Naive thymus-derived CD4-positive, alpha-beta T cell (primary cell): Measurements from ENCODE around the gene B4GALT3. TPM values are rescaled to one million over a fixed set of nuclear protein-coding genes. Genes with fewer than 3 reads are reported as not detected.
"Not testable (repeated sequence)": the region's sequence is repeated elsewhere in the genome, so short reads cannot be mapped to it uniquely, and the experiment has no call there.

Source experiments
- ATAC-seq: fragments of 150-1000 bp; cut with Tn5 transposase; 2 replicates; pipeline ENCODE4 v1.10.0; 2021; ENCODE audit warnings: mild to moderate bottlenecking, moderate library complexity
- CTCF ChIA-PET: fragments of 350-600 bp; sonication (Branson Sonifier 250); formaldehyde crosslinking; loops from one replicate; lab custom pipeline; 2021; ENCODE audit warnings: antibody characterized with exemption; lab: Charles Lee
- POLR2A ChIA-PET: fragments of 350-600 bp; sonication (Branson Sonifier 250); formaldehyde crosslinking; loops from one replicate; lab custom pipeline; 2021; ENCODE audit warnings: antibody characterized with exemption, inconsistent platforms; lab: Charles Lee
- DNase-seq, 9 donors: peaks; one replicate each; pipeline versions ENCODE4 v3.0.0 to v3.0.0-alpha.2; 2020 to 2022; ENCODE audit warnings: mixed read lengths in 1 of 9
- H3K27ac ChIP-seq: one replicate; pipeline ENCODE4 v1.7.0; 2013; ENCODE audit warnings: mild to moderate bottlenecking, low read depth, low read length, moderate library complexity
- H3K27me3 ChIP-seq, 2 donors: one replicate each; pipeline ENCODE4 v1.7.0; 2013; ENCODE audit warnings: low read length in 2 of 2, mild to moderate bottlenecking in 2 of 2, moderate library complexity in 2 of 2; ENCODE audit not compliant: control insufficient read depth in 2 of 2, insufficient read depth in 2 of 2
- H3K36me3 ChIP-seq, 3 experiments: 1 replicate in 2 of 3; 2 replicates in 1 of 3; pipeline ENCODE4 v1.7.0; 2013; ENCODE audit warnings: low read length in 3 of 3, mild to moderate bottlenecking in 3 of 3, moderate library complexity in 1 of 3; ENCODE audit not compliant: insufficient read depth in 3 of 3, control insufficient read depth in 2 of 3
- H3K4me1 ChIP-seq, 2 donors: one replicate each; pipeline ENCODE4 v1.7.0; 2013; ENCODE audit warnings: low read length in 2 of 2, mild to moderate bottlenecking in 2 of 2, moderate library complexity in 1 of 2; ENCODE audit not compliant: control insufficient read depth in 2 of 2, insufficient read depth in 2 of 2
- H3K4me3 ChIP-seq: 2 replicates; pipeline ENCODE4 v1.7.0; 2013; ENCODE audit warnings: mild to moderate bottlenecking, low read length
- H3K9me3 ChIP-seq, 3 experiments: 1 replicate in 2 of 3; 2 replicates in 1 of 3; pipeline ENCODE4 v1.7.0; 2013; ENCODE audit warnings: low read length in 3 of 3; ENCODE audit not compliant: control insufficient read depth in 2 of 3
- H3K27ac Mint-ChIP-seq, 9 donors: one replicate each; pipeline ENCODE4 v1.8.0; 2020 to 2022; ENCODE audit warnings: mixed read lengths in 9 of 9, mild to moderate bottlenecking in 8 of 9, moderate library complexity in 5 of 9, inconsistent platforms in 2 of 9
- H3K27me3 Mint-ChIP-seq, 5 donors: one replicate each; pipeline ENCODE4 v1.8.0; 2021 to 2022; ENCODE audit warnings: mixed read lengths in 5 of 5, mild to moderate bottlenecking in 1 of 5
- H3K36me3 Mint-ChIP-seq, 5 donors: one replicate each; pipeline ENCODE4 v1.8.0; 2020 to 2022; ENCODE audit warnings: mixed read lengths in 5 of 5, mild to moderate bottlenecking in 3 of 5, inconsistent platforms in 1 of 5
- H3K4me1 Mint-ChIP-seq, 7 donors: one replicate each; pipeline ENCODE4 v1.8.0; 2020 to 2022; ENCODE audit warnings: mixed read lengths in 7 of 7, mild to moderate bottlenecking in 3 of 7, inconsistent platforms in 1 of 7
- H3K4me3 Mint-ChIP-seq, 10 donors: one replicate each; pipeline ENCODE4 v1.8.0; 2020 to 2022; ENCODE audit warnings: mild to moderate bottlenecking in 10 of 10, mixed read lengths in 10 of 10, moderate library complexity in 6 of 10, inconsistent platforms in 2 of 10
- H3K9me3 Mint-ChIP-seq, 11 donors: one replicate each; pipeline ENCODE4 v1.8.0; 2020 to 2022; ENCODE audit warnings: mixed read lengths in 11 of 11, mild to moderate bottlenecking in 4 of 11, inconsistent platforms in 1 of 11, moderate library complexity in 1 of 11
- intact Hi-C, 2 donors: fragments of 100-400 bp; cut with micrococcal nuclease; formaldehyde crosslinking; loops; one replicate each; pipeline ENCODE4 v1.15.1; 2023
- polyA plus RNA-seq, 2 donors: library from polyadenylated mRNA; unstranded; fragments of 300-500 nt; fragmentation: Illumina TruSeq; gene quantifications; one replicate each; pipeline ENCODE4 v1.2.3, GENCODE V29; 2021
- total RNA-seq, 6 experiments: library from RNA in 5 of 6; stranded (reverse) in 5 of 6; gene quantifications; 1 replicate in 5 of 6; 2 replicates in 1 of 6; pipeline ENCODE4 v1.2.3 and lab custom pipeline; 2021 to 2026

B4GALT3 gene
- total and polyA plus RNA-seq, 7 experiments from 2014 or later: 36.2 to 83.7 (median 52.5) TPM

GRCh38 chr1:161224695-161225087 is 47.4 kb upstream of the B4GALT3 start:
- POLR2A ChIA-PET: interaction anchor here (0.8 to 16.8 kb wide), 3 partner anchors 9 to 89 kb away, joined by 3 to 508 read pairs (median 20); partner anchors contain the start of genes ADAMTS4, NDUFS2 and SDHC
- not testable (repeated sequence) for H3K9me3 Mint-ChIP-seq, ATAC-seq, DNase-seq, H3K9me3 ChIP-seq, H3K4me3 Mint-ChIP-seq, H3K27me3 ChIP-seq, H3K27me3 Mint-ChIP-seq, H3K4me3 ChIP-seq, H3K27ac ChIP-seq
- Histone ChIP-seq H3K4me1 (peaks cover 8 to 35% of the 10 kb centered on the region in 2 donors), H3K36me3 (peaks cover 0 to 16% (median 0%) of the 10 kb centered on the region in 3 experiments)
- Mint-ChIP-seq H3K27ac (peak overlapping the region in 6 of 9 donors; percentile 38 to 99 (median 90)), H3K4me1 (peaks cover 22 to 66% (median 51%) of the 10 kb centered on the region in 7 donors), H3K36me3 (peaks cover 0 to 13% (median 3%) of the 10 kb centered on the region in 5 donors)
- CTCF ChIA-PET: interaction anchor here (0.5 to 7.5 kb wide), 8 partner anchors 9 to 209 kb away, joined by 4 to 66 read pairs (median 29); partner anchors contain the start of genes FCER1G and NDUFS2
- intact Hi-C loops: loop anchor here (1.0 to 10.0 kb wide), 15 partner anchors 14 to 960 kb away; partner anchors contain the start of genes B4GALT3 (in 2 of the 2), CFAP126 (in 2 of the 2), NDUFS2 (in 2 of the 2) and PPOX (in 2 of the 2)

- Histone ChIP-seq H3K4me1 (peaks cover 8 to 41% of the 10 kb centered on the region in 2 donors), H3K9me3 (no peaks in the 10 kb centered on the region), H3K4me3 (no peak overlapping the region), H3K36me3 (peaks cover 0 to 10% (median 0%) of the 10 kb centered on the region in 3 experiments), H3K27ac (no peak overlapping the region), H3K27me3 (no peaks in the 10 kb centered on the region)
- H3K27ac Mint-ChIP-seq: peak overlapping the region in 7 of 9 donors; percentile 23 to 69 (median 46)
- peaks cover 0 to 13% (median 3%) of the 10 kb centered on the region in 5 donors for H3K36me3 Mint-ChIP-seq
- no peak for ATAC-seq
- H3K27me3 Mint-ChIP-seq: no peaks in the 10 kb centered on the region
- H3K4me1 Mint-ChIP-seq: peaks cover 28 to 73% (median 57%) of the 10 kb centered on the region in 7 donors
- intact Hi-C loops: loop anchor here in 1 of 2 donors (10.0 kb wide), 2 partner anchors 179 to 959 kb away; partner anchors contain the start of genes DCAF8 and USF1
- CTCF ChIA-PET: interaction anchor here (0.5 to 3.5 kb wide), 8 partner anchors 8 to 209 kb away, joined by 3 to 59 read pairs (median 6); partner anchors contain the start of genes FCER1G and PPOX
- H3K9me3 Mint-ChIP-seq: no peaks in the 10 kb centered on the region
- POLR2A ChIA-PET: interaction anchor here (0.5 to 16.8 kb wide), 7 partner anchors 8 to 90 kb away, joined by 3 to 508 read pairs (median 3); partner anchors contain the start of genes ADAMTS4, FCER1G, NDUFS2 and PPOX
- H3K4me3 Mint-ChIP-seq: no peak overlapping the region
- DNase-seq: no peak
Measured at GRCh38 chr1:161223805-161224694, 46.7 kb upstream of the B4GALT3 start.

GRCh38 chr1:161222175-161223019 is 45.1 kb upstream of the B4GALT3 start:
- ATAC-seq (no peak), DNase-seq (no peak)
- Mint-ChIP-seq H3K9me3 (no peaks in the 10 kb centered on the region), H3K4me1 (peaks cover 42 to 77% (median 66%) of the 10 kb centered on the region in 7 donors), H3K36me3 (peaks cover 0 to 2% (median 0%) of the 10 kb centered on the region in 5 donors), H3K27me3 (no peaks in the 10 kb centered on the region), H3K4me3 (no peak overlapping the region), H3K27ac (peak overlapping the region in 6 of 9 donors; percentile 19 to 93 (median 60))
- Histone ChIP-seq H3K27me3 (no peaks in the 10 kb centered on the region), H3K4me1 (peaks cover 5 to 51% of the 10 kb centered on the region in 2 donors), H3K36me3 (no peaks in the 10 kb centered on the region), H3K9me3 (no peaks in the 10 kb centered on the region), H3K4me3 (no peak overlapping the region), H3K27ac (no peak overlapping the region)
- POLR2A ChIA-PET: interaction anchor here (0.6 to 16.8 kb wide), 5 partner anchors 23 to 91 kb away, joined by 3 to 508 read pairs (median 5); partner anchors contain the start of genes ADAMTS4, DEDD, NDUFS2 and SDHC
- intact Hi-C loops: loop anchor here in 1 of 2 donors (10.0 kb wide), 2 partner anchors 178 to 958 kb away; partner anchors contain the start of genes DCAF8 and USF1
- CTCF ChIA-PET: interaction anchor here (0.6 to 3.2 kb wide), 10 partner anchors 12 to 434 kb away, joined by 3 to 34 read pairs (median 4); partner anchors contain the start of gene PPOX

GRCh38 chr1:161220002-161220401 is 42.7 kb upstream of the B4GALT3 start:
- no peaks in the 10 kb centered on the region for H3K27me3 Mint-ChIP-seq
- H3K4me1 Mint-ChIP-seq: peaks cover 31 to 71% (median 63%) of the 10 kb centered on the region in 7 donors
- no peak overlapping the region for H3K27ac ChIP-seq
- no peaks in the 10 kb centered on the region for H3K9me3 Mint-ChIP-seq
- H3K4me3 Mint-ChIP-seq: peak overlapping the region in 2 of 10 donors; percentile 34 to 48
- no peaks in the 10 kb centered on the region for H3K27me3 ChIP-seq
- peak overlapping the region in 8 of 9 donors; percentile 45 to 99 (median 86) for H3K27ac Mint-ChIP-seq
- DNase-seq: no peak
- CTCF ChIA-PET: interaction anchor here (1.0 to 3.8 kb wide), 5 partner anchors 10 to 28 kb away, joined by 3 to 19 read pairs (median 8); partner anchors contain the start of gene NDUFS2
- H3K36me3 Mint-ChIP-seq: peaks cover 0 to 3% (median 0%) of the 10 kb centered on the region in 5 donors
- no peaks in the 10 kb centered on the region for H3K9me3 ChIP-seq
- H3K36me3 ChIP-seq: peaks cover 0 to 2% (median 0%) of the 10 kb centered on the region in 3 experiments
- H3K4me3 ChIP-seq: no peak overlapping the region
- intact Hi-C loops: loop anchor here in 1 of 2 donors (10.0 kb wide), 2 partner anchors 175 to 955 kb away; partner anchors contain the start of genes DCAF8 and USF1
- peaks cover 0 to 44% of the 10 kb centered on the region in 2 donors for H3K4me1 ChIP-seq
- POLR2A ChIA-PET: interaction anchor here (0.5 to 16.8 kb wide), 3 partner anchors 21 to 162 kb away, joined by 3 to 508 read pairs (median 8); partner anchors contain the start of genes ADAMTS4 and NDUFS2
- no peak for ATAC-seq

- Mint-ChIP-seq H3K36me3 (peaks cover 0 to 8% (median 3%) of the 10 kb centered on the region in 5 donors), H3K4me3 (peak overlapping the region in 8 of 10 donors; percentile 8 to 70 (median 64)), H3K27ac (peak overlapping the region in 8 of 9 donors; percentile 85 to 99 (median 92)), H3K9me3 (no peaks in the 10 kb centered on the region), H3K27me3 (no peaks in the 10 kb centered on the region), H3K4me1 (peaks cover 31 to 76% (median 68%) of the 10 kb centered on the region in 7 donors)
- Histone ChIP-seq H3K4me3 (no peak overlapping the region), H3K36me3 (peaks cover 0 to 6% (median 0%) of the 10 kb centered on the region in 3 experiments), H3K4me1 (peaks cover 0 to 45% of the 10 kb centered on the region in 2 donors), H3K27ac (peak overlapping the region; percentile 52), H3K27me3 (no peaks in the 10 kb centered on the region), H3K9me3 (no peaks in the 10 kb centered on the region)
- POLR2A ChIA-PET: interaction anchor here (0.5 to 16.8 kb wide), 7 partner anchors 20 to 188 kb away, joined by 3 to 508 read pairs (median 6); partner anchors contain the start of genes ADAMTS4 and NDUFS2
- ATAC-seq: no peak
- intact Hi-C loops: no loop called here
- no peak for DNase-seq
- CTCF ChIA-PET: interaction anchor here (0.6 to 3.8 kb wide), 14 partner anchors 9 to 506 kb away, joined by 3 to 19 read pairs (median 4); partner anchors contain the start of gene NDUFS2
Measured at GRCh38 chr1:161219078-161219892, 42.0 kb upstream of the B4GALT3 start.
